ENCODE results near the gene PAX8.

The PAX8 gene

DNA sequence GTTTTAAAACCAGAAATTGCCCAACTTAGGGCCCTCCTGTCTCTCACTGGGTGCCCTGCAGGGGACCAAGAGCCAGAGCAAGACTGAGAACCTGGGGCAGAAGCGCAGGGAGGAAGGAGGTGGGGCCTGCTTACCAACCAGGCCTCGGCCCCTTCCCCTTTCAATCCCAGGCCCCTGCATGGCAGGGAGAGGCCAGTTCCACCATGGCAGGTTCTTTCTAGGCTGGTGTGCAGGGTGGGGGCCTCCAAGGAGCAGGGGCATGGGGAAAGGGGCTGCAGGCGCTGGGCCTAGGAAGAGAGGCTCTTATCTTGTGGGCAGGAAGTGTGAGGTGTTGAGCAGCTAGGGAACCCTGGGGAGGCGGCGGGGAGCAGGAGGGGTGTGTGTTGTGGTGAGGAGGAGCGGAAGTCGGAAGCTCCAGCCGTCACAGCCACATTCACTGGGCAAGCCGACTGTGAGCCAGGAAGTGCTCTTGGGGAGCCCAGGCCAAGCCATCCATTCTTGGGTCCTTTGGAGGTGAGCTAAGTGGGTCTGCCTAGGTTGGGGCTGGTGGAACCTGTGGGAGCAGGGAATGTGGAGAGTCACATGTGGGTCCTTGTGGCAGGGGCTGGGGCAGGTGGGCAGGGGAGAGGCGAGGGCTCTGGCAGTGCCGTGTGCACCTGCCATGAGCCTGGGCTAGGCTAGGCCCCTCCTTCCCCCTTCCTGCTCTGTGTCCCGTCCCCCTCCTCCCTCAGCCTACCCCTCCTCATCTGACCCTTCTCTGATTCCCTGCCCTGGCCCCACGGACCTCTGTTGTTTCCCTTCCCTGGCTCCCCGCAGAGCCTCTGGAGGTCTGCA lies 105.0 kb downstream of the PAX8 start, which contains the start of gene PSD4:
TSS of gene PSD4 (plus strand) at position 430 of the 834 bp plus-strand sequence. CDS start 8,486 bp downstream, outside the sequence.
- peak; percentile 95 for FAIRE-seq
- peak; percentile 75 for DNase-seq (ENCODE audit: insufficient read length, low spot score)

DNA sequence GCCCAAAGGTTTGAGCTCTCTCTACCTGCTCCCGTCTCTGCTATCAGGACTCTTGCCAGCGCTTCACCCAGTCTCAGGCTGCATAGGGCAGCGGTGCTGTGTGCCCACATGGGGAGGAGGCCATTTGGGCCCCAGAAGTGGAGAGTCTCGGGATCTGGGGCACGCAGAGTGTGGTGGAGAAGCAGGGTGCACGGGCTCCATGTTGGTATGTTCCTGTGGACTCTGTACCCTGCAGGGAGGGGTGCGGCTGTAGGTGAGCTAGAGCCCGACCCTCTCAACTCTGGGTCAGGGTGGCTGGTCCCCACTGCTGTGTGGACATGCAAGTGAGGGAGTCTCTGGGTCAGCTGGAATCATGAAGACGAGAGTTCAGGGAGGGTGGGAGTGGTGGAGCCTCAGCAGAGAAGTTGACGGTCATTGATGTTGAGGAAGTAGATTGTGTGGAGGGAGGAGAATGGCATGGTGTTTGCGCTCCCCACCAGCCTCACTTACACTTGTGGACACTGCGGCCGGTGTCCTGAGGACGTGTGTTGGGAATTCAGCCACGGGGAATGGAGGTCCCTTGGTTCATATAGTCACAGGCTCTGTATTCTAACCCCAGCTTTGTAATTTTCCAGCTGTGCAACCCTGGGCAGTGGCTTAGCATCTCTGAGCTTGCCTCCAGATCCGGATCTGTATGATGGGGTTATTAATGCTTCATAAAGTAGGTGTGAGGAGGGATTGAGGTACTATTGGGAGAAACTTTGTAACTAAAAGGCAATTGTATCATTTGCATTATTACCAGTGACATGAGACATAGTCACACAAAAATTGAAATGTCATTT lies 105.8 kb downstream of the PAX8 start:
- DNase-seq (ENCODE audit: insufficient read length, low spot score) = no peak
- no peak for FAIRE-seq

GRCh38 chr2:113171334-113172075 lies 107.2 kb downstream of the PAX8 start:
- FAIRE-seq (no peak), DNase-seq (ENCODE audit: insufficient read length, low spot score) (no peak)

- no peak for FAIRE-seq
- DNase-seq (ENCODE audit: insufficient read length, low spot score) = no peak
Observed at GRCh38 chr2:113169586-113169985, 109.1 kb downstream of the PAX8 start.

DNA sequence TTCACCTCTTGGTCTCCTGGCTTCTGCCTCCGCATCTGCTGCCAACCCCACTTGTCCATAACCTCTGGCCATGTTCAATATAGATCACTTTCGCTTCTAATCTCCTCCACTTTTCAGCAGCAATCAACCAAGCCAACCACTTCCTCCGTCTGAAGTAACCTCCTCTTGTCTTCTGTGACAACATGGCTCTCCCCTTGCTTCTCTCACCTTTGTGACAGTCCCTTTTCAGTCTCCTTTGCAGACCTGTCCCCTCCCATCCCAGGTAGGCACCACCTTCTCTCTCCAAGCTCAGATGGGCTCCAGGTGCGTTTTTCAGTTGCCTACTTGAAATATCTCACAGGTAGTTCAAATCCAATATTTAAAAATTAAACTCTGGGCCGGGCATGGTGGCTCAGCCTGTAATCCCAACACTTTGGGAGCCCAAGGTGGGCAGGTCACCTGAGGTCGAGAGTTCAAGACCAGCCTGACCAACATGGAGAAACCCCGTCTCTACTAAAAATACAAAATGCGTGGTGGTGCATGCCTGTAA lies 109.7 kb downstream of the PAX8 start:
- DNase-seq (ENCODE audit: insufficient read length, low spot score) = no peak
- FAIRE-seq = peak; percentile 80

GRCh38 chr2:113167962-113168340 lies 110.8 kb downstream of the PAX8 start:
- FAIRE-seq = no peak
- no peak for DNase-seq (ENCODE audit: insufficient read length, low spot score)

DNA sequence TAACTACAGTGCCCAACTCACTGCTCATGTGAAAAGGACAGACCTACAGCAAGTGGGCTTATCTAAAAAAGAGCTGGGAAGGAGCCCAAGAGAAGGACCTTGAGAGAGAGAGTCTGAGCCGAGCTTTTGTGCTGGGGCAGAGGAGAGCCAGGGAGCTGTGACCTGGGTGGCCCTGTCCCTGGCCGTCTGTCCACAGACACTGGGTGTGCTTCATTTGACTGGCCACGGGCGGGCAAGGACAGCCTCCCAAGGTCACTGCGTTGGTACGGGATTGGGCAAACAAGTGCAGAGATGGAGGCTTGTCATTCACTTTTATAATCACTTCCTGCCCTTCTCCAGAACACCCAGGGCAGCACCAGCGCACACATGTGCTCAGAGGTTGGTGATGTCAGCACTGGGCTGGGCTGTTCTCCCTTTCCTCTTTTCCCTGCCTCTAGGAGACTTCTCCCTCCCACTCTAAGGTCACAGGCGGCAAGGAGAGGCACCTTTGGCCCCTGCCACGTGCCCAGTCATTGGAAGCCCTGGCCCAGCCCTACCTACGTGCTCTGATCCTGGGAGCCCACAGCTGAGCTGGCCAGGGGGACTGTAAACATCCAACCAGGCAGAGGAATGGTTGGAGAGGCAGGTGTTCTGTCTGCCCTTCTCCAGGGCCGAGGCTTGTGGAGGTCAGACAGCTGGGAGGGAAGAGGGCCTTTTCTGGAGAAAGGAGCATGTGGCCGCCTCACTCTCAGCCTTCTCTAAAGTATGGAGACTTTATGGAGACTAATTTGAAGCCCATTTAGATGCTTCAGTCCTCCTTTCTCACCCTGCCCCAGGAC lies 111.4 kb downstream of the PAX8 start:
- DNase-seq (ENCODE audit: insufficient read length, low spot score) (no peak), FAIRE-seq (no peak)

DNA sequence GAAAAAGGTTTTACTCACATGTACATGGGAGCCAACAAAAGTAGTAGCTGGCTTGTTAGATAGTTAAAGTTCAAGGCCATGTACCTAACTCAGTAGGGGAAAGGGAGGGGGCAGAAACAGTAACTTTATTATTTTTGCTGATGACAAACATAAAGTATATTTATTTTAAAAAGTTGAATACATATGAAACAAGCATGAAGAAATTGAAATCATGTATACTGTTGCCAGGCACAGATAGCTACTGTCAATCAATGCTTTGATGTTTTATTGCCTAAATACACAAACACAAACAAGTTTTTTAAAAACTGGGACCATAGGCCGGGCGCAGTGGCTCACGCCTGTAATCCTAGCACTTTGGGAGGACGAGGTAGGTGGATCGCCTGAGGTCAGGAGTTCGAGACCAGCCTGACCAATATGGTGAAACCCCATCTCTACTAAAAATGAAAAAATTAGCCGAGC lies 112.5 kb downstream of the PAX8 start:
- FAIRE-seq = no peak
- no peak for DNase-seq (ENCODE audit: insufficient read length, low spot score)

All from GM19239 (cell line).